SK-N-SH (cell line): ENCODE results near the gene PRELP.

ENCODE experiments used
- EP300 ChIP-seq, 2 experiments: IDR thresholded peaks; 2 replicates each; pipeline versions ENCODE4 v1.4.0 to v1.6.1; 2012; ENCODE audit warnings: borderline replicate concordance in 1 of 2, low read depth in 1 of 2, low read length in 1 of 2
- MXI1 ChIP-seq: IDR thresholded peaks from 2 replicates; pipeline ENCODE4 v1.6.1; 2012; ENCODE audit warnings: mild to moderate bottlenecking, low read depth, low read length, improper control_type of control experiment
- YY1 ChIP-seq: IDR thresholded peaks from 2 replicates; pipeline ENCODE4 v1.4.0; 2012; ENCODE audit warnings: low read depth, mild to moderate bottlenecking
- TF ChIP-seq, protein P1 (sequence below): fragments of 200-600 bp; sonication (generic); IDR thresholded peaks from 2 replicates; pipeline ENCODE4 v1.6.1; 2017; ENCODE audit warnings: antibody characterized with exemption, mild to moderate bottlenecking, moderate library complexity

- TF ChIP-seq MXI1 (no peak), EP300 (IDR thresholded peaks at IDR 0.05; ENCODE audit: borderline replicate concordance in 1 of 2, low read depth in 1 of 2, low read length in 1 of 2) (no peak), YY1 (no peak)
- TF ChIP-seq, protein P1, sequence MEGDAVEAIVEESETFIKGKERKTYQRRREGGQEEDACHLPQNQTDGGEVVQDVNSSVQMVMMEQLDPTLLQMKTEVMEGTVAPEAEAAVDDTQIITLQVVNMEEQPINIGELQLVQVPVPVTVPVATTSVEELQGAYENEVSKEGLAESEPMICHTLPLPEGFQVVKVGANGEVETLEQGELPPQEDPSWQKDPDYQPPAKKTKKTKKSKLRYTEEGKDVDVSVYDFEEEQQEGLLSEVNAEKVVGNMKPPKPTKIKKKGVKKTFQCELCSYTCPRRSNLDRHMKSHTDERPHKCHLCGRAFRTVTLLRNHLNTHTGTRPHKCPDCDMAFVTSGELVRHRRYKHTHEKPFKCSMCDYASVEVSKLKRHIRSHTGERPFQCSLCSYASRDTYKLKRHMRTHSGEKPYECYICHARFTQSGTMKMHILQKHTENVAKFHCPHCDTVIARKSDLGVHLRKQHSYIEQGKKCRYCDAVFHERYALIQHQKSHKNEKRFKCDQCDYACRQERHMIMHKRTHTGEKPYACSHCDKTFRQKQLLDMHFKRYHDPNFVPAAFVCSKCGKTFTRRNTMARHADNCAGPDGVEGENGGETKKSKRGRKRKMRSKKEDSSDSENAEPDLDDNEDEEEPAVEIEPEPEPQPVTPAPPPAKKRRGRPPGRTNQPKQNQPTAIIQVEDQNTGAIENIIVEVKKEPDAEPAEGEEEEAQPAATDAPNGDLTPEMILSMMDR = no peak
Measured at GRCh38 chr1:203511930-203512329, 36.3 kb downstream of the PRELP start.
